Right lobe of liver (tissue), 6 donors: ENCODE results near the gene RWDD3. TPM values are rescaled to one million over a fixed set of nuclear protein-coding genes. Genes with fewer than 3 reads are reported as not detected.
A peak's percentile ranks its signal among the peaks of the same experiment; 100 is the strongest.

Experiments
- ATAC-seq, 4 donors: fragments of 200-7000 bp; cut with Tn5 transposase; one replicate each; pipeline ENCODE4 v1.9.1; 2020; ENCODE audit warnings: mild to moderate bottlenecking in 4 of 4, moderate library complexity in 4 of 4
- DNase-seq, 3 donors: peaks; one replicate each; pipeline ENCODE4 v3.0.0-alpha.2; 2020
- H3K27ac ChIP-seq, 3 donors: fragments of 200-600 bp; one replicate each; pipeline ENCODE4 v1.8.0; 2022
- H3K27me3 ChIP-seq, 2 donors: fragments of 200-600 bp; one replicate each; pipeline ENCODE4 v1.8.0; 2022
- H3K36me3 ChIP-seq, 4 donors: fragments of 200-600 bp; sonication (generic) in 1 of 4; one replicate each; pipeline versions ENCODE4 v1.5.1 to v1.8.0; 2017 to 2022; ENCODE audit warnings: control low read depth in 1 of 4
- H3K4me1 ChIP-seq, 4 donors: fragments of 200-600 bp; sonication (generic) in 1 of 4; one replicate each; pipeline versions ENCODE4 v1.5.1 to v1.8.0; 2017 to 2022; ENCODE audit warnings: control low read depth in 1 of 4
- H3K4me3 ChIP-seq, 3 donors: fragments of 200-600 bp; one replicate each; pipeline ENCODE4 v1.8.0; 2022
- H3K9me3 ChIP-seq, 4 donors: fragments of 200-600 bp; sonication (generic) in 1 of 4; one replicate each; pipeline versions ENCODE4 v1.5.1 to v1.8.0; 2017 to 2022; ENCODE audit warnings: control low read depth in 1 of 4
- POLR2A ChIP-seq: fragments of 450-650 bp; IDR thresholded peaks from one replicate; pipeline ENCODE4 v1.6.1; 2017; ENCODE audit warnings: antibody characterized with exemption, mild to moderate bottlenecking
- WGBS: methylation state at CpG from one replicate; pipeline ENCODE4 v1.1.6; 2018; ENCODE audit warnings: low coverage, low lambda C conversion rate; ENCODE audit not compliant: insufficient coverage; ENCODE audit errors: missing lambda C conversion rate; 5-methylcytosine and 5-hydroxymethylcytosine counted together
- intact Hi-C, 2 donors: fragments of 100-400 bp; cut with DNase I; formaldehyde crosslinking; loops; one replicate each; pipeline versions ENCODE4 v1.11.2 to v1.14.1; 2022
- total RNA-seq, 6 experiments: library from RNA; depleted of rRNA in 2 of 6; stranded (reverse); fragments of >200 nt in 2 of 6; fragmentation: NEBNext Ultra II Directional in 3 of 6; extraction: Animal tissue kit (Norgen Biotek cat#: 25700) in 3 of 6; gene quantifications; one replicate each; pipeline versions ENCODE4 v1.1.0 to v1.2.4, GENCODE V29; 2016 to 2023
- TF ChIP-seq, protein P1 (sequence below), 4 donors: fragments of 200-600 bp in 3 of 4; fragments of 450-650 bp in 1 of 4; IDR thresholded peaks; one replicate each; pipeline versions ENCODE4 v1.5.1 to v1.8.0; 2016 to 2022; ENCODE audit warnings: antibody characterized with exemption in 4 of 4, mild to moderate bottlenecking in 2 of 4
- donor health status: DM: no; HTN: yes; CAD: no.
- donor health status: DM: no; HTN: no; CAD: no.
- donor health status: DM: no; HTN: no; CAD: no.
- donor health status: DM: no; HTN: yes; CAD: no.
- donor health status: DM: no; HTN: yes; CAD: no.

RWDD3 gene
- total RNA-seq, 6 experiments from 2014 or later = 3.3 to 13.2 (median 8.0) TPM

DNA sequence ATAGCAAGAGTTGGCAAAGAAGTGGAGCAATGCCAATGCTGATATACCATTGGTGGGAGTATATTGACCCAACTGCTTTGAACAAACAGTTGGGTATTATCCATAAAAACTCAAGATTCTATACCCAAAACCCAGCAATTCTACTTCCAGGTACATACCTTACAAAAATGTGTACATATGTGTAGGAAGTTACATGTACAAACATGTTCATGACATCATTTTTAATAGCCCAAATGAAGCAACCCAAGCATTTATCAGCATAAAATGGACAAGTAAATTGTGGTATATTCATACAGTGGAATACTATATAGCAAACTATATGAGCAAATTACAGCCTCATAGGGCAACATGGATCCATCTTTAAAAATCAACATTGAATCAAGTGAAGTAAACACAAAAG, 20.9 kb downstream of the RWDD3 start:
- Histone ChIP-seq H3K36me3 (peaks cover 0 to 9% (median 0%) of the 10 kb centered on the region in 4 donors), H3K9me3 (no peaks in the 10 kb centered on the region), H3K4me1 (peaks cover 0 to 3% (median 0%) of the 10 kb centered on the region in 4 donors), H3K4me3 (no peak overlapping the region), H3K27ac (no peak overlapping the region), H3K27me3 (no peaks in the 10 kb centered on the region)
- intact Hi-C loops = no loop called here
- no peak for DNase-seq
- TF ChIP-seq, protein P1, sequence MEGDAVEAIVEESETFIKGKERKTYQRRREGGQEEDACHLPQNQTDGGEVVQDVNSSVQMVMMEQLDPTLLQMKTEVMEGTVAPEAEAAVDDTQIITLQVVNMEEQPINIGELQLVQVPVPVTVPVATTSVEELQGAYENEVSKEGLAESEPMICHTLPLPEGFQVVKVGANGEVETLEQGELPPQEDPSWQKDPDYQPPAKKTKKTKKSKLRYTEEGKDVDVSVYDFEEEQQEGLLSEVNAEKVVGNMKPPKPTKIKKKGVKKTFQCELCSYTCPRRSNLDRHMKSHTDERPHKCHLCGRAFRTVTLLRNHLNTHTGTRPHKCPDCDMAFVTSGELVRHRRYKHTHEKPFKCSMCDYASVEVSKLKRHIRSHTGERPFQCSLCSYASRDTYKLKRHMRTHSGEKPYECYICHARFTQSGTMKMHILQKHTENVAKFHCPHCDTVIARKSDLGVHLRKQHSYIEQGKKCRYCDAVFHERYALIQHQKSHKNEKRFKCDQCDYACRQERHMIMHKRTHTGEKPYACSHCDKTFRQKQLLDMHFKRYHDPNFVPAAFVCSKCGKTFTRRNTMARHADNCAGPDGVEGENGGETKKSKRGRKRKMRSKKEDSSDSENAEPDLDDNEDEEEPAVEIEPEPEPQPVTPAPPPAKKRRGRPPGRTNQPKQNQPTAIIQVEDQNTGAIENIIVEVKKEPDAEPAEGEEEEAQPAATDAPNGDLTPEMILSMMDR (IDR thresholded peaks at IDR 0.05) = no peak
- no peak for TF ChIP-seq POLR2A
- ATAC-seq = no peak

DNA sequence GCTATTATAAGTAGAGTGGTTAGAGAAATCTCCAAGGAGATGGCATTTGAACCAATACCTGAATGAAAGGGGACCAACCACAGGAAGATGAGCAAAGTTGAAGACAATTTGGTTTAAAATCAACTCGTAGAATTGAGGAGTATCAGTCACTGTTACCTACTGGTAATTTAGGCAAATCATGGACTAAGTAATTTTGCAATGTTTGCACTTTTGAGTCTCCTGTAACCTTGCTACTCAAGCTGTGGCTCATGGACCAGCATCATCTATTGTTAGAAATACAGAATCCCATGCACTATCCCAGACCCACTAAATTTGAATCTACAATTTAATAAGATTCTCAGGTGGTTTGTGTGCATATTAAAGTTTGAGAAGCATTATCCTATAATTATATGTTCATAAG, 21.8 kb downstream of the RWDD3 start:
- no peak overlapping the region for H3K27ac ChIP-seq
- peaks cover 0 to 9% (median 0%) of the 10 kb centered on the region in 4 donors for H3K36me3 ChIP-seq
- WGBS = 67% methylated on average over 1 of the region's 1 CpG
- H3K9me3 ChIP-seq = no peaks in the 10 kb centered on the region
- DNase-seq (no peak), ATAC-seq (no peak)
- no peak overlapping the region for H3K4me3 ChIP-seq
- H3K4me1 ChIP-seq = peaks cover 0 to 3% (median 0%) of the 10 kb centered on the region in 4 donors
- intact Hi-C loops = no loop called here
- TF ChIP-seq, protein P1 (IDR thresholded peaks at IDR 0.05) = no peak
- no peak for TF ChIP-seq POLR2A
- H3K27me3 ChIP-seq = no peaks in the 10 kb centered on the region

DNA sequence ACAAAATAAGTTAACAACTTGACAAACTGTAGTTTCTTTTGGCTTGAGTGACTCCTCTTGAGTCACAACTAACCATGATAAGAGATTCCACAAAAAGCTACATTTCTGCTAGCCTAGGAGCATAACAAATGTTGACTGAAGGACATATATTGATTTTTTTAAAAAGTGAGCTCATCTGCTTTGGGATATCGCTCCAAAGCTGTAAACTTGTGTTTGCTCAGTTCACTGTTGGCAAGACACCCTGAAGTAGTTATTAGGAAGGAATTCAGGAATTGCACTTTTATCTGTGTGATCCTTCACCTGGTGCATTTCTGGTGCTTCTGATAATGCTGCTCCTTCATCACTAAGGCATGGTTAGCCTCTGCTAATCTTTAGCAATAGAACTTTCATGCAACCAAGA, 23.7 kb downstream of the RWDD3 start:
- Histone ChIP-seq H3K9me3 (no peaks in the 10 kb centered on the region), H3K36me3 (no peaks in the 10 kb centered on the region), H3K4me1 (peaks cover 0 to 3% (median 0%) of the 10 kb centered on the region in 4 donors), H3K4me3 (no peak overlapping the region), H3K27ac (no peak overlapping the region), H3K27me3 (no peaks in the 10 kb centered on the region)
- WGBS = 70% methylated on average over 1 of the region's 1 CpG
- DNase-seq (no peak), ATAC-seq (peak; percentile 72 to 97 (median 87))
- intact Hi-C loops = no loop called here
- no peak for TF ChIP-seq POLR2A
- TF ChIP-seq, protein P1 (IDR thresholded peaks at IDR 0.05) = no peak

DNA sequence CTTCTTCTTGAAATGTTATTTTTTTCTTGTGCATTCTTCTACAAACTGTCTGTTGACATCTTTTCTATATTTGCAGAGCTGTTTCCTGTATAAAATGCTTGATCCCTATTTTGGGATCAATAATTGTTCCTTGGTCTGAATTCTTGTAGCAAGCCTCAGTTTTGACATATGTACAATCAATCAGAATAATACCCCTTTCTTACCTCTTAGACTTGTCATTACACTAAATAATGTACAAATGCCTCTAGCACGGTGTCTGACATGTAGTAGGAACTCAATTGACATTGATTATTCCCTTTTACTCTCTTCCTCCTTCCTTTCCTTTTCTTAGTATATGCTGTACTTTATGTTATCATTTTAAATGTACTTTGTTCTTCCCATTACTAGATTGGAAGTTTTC, 25.2 kb downstream of the RWDD3 start:
- Histone ChIP-seq H3K9me3 (no peaks in the 10 kb centered on the region), H3K4me1 (peaks cover 0 to 3% (median 0%) of the 10 kb centered on the region in 4 donors), H3K36me3 (no peaks in the 10 kb centered on the region), H3K4me3 (no peak overlapping the region), H3K27ac (no peak overlapping the region), H3K27me3 (no peaks in the 10 kb centered on the region)
- no peak for ATAC-seq
- intact Hi-C loops = no loop called here
- WGBS = 81% methylated on average over 1 of the region's 1 CpG
- no peak for TF ChIP-seq POLR2A
- TF ChIP-seq, protein P1 (IDR thresholded peaks at IDR 0.05) = no peak
- DNase-seq = no peak

DNA sequence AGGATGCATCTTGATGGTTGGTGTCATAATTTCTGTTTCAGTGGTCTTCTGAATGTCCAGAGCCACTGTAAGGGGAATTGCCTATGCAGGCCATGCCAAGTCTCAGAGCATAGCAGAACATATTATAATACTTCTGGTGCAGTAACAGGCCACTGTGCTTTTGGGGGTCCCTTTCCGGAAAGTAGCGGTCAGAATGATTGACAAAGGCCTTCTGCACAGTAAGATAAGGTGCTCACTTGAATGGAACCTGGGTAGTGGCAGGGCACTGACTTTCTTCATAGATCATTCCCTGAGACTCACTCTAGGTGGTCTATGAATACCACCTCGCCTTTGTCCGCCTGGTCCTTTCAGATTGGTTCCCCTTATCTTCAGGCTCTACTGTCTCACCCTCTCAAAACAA, 28.9 kb downstream of the RWDD3 start:
- no peak for TF ChIP-seq POLR2A
- TF ChIP-seq, protein P1 (IDR thresholded peaks at IDR 0.05) = no peak
- Histone ChIP-seq H3K27ac (no peak overlapping the region), H3K4me3 (no peak overlapping the region), H3K4me1 (peaks cover 0 to 2% (median 0%) of the 10 kb centered on the region in 4 donors), H3K9me3 (no peaks in the 10 kb centered on the region), H3K36me3 (no peaks in the 10 kb centered on the region), H3K27me3 (no peaks in the 10 kb centered on the region)
- no peak for DNase-seq
- intact Hi-C loops = no loop called here
- ATAC-seq = no peak
- WGBS = 90% methylated on average over 3 of the region's 4 CpGs
